G401 (cell line): ENCODE data around the gene NUP62. TPM values are rescaled to one million over a fixed set of nuclear protein-coding genes. Genes with fewer than 3 reads are reported as not detected.
"Not testable (repeated sequence)": the region's sequence is repeated elsewhere in the genome, so short reads cannot be mapped to it uniquely, and the experiment has no call there.

Source experiments
- DNase-seq: peaks from one replicate; pipeline ENCODE4 v3.0.0-alpha.2; 2015; ENCODE audit warnings: low spot score
- in situ Hi-C: cut with HindIII; loops from 2 replicates; pipeline ENCODE4 v1.10.0; 2016; ENCODE audit warnings: low sequenced_read_pairs, mixed read lengths
- total RNA-seq: library from RNA; depleted of rRNA; stranded (reverse); fragments of >200 nt; shearing (Covaris generic); gene quantifications from 2 replicates; pipeline ENCODE4 v1.2.3, GENCODE V29; 2014

NUP62 gene
- total RNA-seq, 1 experiment from 2014 or later, result 86.1 TPM

- in situ Hi-C loops, result no loop called here
- no peak for DNase-seq
Measured at GRCh38 chr19:49952906-49953305, 23.6 kb upstream of the NUP62 start.

GRCh38 chr19:49952479-49952836, 23.2 kb upstream of the NUP62 start:
- in situ Hi-C loops, result no loop called here
- no peak for DNase-seq

DNA sequence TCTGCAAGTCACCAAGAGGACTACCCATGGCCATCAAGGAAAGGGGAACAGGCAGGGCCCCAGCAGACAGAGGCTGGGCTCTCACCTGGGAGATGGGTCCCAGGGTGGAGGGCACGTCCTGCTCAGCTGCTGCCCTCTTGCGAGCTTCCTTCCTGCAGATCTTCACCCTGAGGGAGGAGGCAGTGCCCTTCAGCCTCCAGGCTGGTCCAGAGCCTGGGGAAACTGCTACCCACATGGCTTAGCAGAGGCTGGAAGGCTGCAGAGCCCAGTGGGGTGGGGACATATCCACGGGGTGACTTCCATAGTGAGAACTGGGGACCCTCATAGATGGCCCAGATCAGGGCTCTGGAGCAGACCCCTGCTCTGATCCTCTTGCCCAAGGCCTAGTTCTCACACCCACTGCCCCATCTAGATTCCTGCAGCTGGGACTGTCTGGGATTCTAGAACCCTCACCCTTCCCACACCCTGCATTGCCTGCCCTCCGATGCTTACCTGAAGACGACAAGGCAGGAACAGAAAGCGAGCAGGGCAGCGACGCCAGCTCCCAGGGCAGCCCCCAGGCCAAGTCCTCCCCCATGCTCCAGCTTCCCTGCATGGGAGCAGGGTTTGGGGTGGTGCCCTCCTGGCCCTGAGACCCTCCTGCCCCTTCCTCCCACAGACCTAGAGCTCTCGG, 22.6 kb upstream of the NUP62 start:
- no peak for DNase-seq
- in situ Hi-C loops, result no loop called here

DNA sequence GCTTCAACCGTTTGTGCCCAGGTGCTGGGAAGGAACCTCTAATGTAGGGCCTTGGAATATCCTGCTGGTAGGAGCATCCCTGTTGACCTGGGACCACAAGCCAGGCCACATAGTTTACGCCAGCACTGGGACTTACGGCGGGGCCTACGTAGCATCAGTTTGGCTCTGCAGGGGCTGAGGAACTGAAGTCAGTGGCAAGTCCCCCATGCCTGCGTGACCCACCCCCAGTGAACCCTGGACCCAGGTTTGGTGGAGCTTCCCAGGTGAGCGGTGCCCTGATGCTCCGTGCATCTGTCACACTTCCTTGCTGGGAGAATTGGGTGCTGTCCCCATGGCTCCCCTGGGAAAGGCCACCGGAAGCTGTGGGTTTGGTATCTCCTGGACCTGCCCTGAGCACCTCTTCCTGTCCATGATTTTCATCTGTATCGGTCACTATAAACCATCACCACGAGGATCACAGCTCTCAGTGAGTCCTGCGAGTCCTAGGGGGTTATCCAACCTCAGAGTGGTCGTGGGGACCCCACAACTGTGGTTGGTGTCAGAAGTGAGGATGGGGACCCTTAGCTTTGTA, 21.7 kb upstream of the NUP62 start:
- DNase-seq, result no peak
- in situ Hi-C loops, result no loop called here

- in situ Hi-C loops, result no loop called here
- DNase-seq, result no peak
Measured at GRCh38 chr19:49950590-49950948, 21.3 kb upstream of the NUP62 start.

- in situ Hi-C loops, result no loop called here
- no peak for DNase-seq
Measured at GRCh38 chr19:49949742-49950589, 20.7 kb upstream of the NUP62 start.

GRCh38 chr19:49946415-49946814, 17.1 kb upstream of the NUP62 start:
- in situ Hi-C loops, result no loop called here
- no peak for DNase-seq

- in situ Hi-C loops, DNase-seq: not testable (repeated sequence)
Measured at GRCh38 chr19:49944567-49944966, 15.3 kb upstream of the NUP62 start.

GRCh38 chr19:49940482-49940791, 11.1 kb upstream of the NUP62 start:
- in situ Hi-C loops, result no loop called here

GRCh38 chr19:49939721-49940481, 10.6 kb upstream of the NUP62 start:
- DNase-seq, result no peak
- in situ Hi-C loops, result no loop called here

More at GRCh38 chr19:49940482-49940791, 11.1 kb upstream of the NUP62 start:
- no peak for DNase-seq

DNA sequence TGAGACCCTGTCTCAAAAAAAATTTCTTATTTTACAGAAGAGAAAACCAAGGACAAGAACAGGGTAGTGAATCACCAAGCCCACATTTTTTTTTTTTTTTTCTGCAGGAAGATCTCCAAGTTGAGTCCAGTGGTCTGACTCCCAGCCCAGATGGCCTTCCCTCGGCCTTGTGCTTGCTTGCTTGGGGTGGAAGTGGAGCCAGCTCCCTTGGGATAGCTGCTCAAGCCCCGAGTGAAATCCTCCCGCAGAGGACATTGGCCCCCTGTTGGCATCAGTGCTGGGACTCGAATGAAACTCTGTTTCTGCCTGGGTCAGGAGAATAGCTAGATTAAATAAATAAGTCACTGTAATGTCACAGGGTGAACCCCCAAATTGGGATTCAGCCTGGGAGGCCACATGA, 9.4 kb upstream of the NUP62 start:
- no peak for DNase-seq
- in situ Hi-C loops, result no loop called here

DNA sequence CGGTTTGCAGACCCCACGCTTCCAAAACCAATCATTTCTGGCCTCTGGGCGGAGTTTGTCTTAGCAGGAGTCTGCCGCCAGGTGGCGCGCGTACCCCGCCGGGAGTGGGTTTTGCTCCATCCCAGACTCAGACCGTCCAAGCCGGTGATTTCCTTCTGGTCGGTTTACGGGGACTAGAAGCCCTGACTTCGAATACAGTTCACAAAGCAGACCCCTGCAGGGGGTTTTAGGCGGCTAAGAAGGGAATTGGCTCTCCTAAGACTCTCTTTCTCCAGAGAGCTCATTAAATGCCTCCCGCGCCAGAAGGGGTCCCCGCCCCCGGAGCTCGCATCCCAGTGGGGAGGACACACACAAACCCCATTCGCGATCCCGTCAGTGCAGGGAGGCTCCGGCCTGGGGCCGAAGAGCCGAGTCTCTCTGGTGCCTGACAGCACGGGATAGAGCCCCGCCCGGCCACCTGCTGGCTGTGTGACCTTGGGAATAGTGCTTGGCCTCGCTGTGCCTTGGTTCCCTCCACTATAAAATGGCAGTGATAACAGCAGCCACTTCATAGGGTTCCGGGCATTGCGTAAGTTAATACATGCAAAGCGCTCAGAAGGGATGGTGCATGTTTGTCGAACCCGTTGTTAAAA, 8.6 kb upstream of the NUP62 start:
- DNase-seq, result peak; percentile 75
- in situ Hi-C loops, result no loop called here

GRCh38 chr19:49936549-49936948, 7.2 kb upstream of the NUP62 start:
- in situ Hi-C loops, result no loop called here
- DNase-seq, result no peak

GRCh38 chr19:49933643-49934042, 4.3 kb upstream of the NUP62 start:
- in situ Hi-C loops, result no loop called here
- no peak for DNase-seq

DNA sequence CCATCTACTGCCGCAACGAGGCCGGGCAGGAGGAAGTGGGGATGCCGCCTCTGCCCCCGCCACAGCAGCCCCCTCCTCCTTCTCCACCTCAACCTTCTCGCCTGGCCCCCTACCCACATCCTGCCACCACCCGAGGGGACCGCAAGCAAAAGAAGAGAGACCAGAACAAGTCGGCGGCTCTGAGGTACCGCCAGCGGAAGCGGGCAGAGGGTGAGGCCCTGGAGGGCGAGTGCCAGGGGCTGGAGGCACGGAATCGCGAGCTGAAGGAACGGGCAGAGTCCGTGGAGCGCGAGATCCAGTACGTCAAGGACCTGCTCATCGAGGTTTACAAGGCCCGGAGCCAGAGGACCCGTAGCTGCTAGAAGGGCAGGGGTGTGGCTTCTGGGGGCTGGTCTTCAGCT, 3.4 kb upstream of the NUP62 start:
- in situ Hi-C loops, result no loop called here
- DNase-seq, result no peak

DNA sequence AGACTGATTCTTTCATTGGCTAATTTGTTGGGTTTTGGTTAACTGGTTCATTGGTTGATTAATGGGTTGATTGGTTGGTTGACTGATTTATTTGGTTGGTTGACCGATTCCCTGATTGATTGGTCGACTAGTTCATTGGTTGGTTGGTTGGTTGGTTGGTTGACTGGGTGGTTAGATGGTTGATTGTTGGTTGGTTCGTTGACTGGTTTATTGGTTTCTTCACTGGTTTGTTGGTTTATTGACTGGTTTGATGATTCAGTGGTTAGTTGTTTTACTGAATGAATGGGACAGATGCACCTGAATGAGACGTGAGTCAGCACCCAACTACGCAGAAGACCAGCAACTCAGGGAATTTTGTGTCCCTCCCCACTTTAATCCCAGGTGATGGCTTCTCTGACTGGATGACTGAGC, 2.7 kb upstream of the NUP62 start:
- in situ Hi-C loops, result no loop called here
- no peak for DNase-seq

DNA sequence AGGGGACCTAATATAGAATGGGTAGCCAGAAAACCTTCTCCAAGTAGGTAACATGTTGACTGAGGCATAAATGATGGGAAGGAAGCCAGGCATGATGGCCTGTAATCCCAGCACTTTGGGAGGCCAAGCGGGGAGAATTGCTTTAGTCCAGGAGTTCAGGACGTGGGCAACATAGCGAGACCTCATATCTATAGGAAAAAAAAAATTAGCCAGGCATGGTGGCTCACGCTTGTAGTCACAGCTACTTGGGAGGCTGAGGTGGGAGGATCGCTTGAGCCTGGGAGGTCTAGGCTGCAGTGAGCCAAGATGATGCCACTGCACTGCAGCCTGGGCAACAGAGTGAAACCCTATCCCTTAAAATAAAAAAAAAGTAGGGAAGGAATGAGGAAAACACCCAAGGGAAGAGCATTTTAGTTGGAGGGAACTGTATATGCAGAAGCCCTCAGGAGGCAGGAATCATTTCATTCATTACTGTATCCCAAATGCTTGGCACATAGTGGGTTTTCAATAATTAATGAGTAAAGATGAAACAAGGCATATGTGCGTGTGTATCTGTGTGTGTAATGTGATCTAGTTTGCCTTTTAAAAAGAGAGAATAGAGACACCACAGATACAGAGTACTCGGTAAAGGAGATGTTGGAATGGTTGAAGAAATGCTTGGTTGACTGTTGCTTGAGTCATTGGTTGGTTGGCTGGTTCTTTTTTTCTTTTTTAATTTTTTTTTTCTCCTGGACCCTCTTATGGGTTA, 2.2 kb upstream of the NUP62 start:
- in situ Hi-C loops, result no loop called here
- DNase-seq, result no peak

DNA sequence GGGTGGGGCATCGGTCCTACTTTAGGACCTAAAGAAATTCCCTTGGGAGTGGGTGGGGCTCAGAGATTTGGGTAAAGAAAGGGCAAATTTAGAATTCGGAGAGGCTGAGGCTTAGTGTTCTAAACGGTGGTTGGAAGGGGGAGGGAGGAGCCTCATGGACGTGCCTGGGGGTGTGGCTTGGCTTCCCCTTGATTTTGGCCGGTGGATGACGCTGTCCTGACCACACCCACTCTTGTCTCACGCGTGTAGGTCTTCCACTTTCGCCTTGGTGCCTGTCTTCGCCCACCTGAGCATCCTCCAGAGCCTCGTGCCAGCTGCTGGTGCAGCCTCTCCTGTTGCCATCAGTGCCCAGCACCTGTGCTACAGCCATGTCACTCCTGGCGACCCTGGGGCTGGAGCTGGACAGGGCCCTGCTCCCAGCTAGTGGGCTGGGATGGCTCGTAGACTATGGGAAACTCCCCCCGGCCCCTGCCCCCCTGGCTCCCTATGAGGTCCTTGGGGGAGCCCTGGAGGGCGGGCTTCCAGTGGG, 1.2 kb upstream of the NUP62 start:
- no peak for DNase-seq
- in situ Hi-C loops, result no loop called here
